Measurements from ENCODE around the gene ADGRL3.
"Not testable (repeated sequence)": the region's sequence is repeated elsewhere in the genome, so short reads cannot be mapped to it uniquely, and the experiment has no call there.

The ADGRL3 gene

GRCh38 chr4:61938250-61938846 is 738.2 kb downstream of the ADGRL3 start:
- H3K4me3 ChIP-seq (ENCODE audit: low read depth, low read length): no peak overlapping the region
- H3K4me1 ChIP-seq (ENCODE audit: control insufficient read depth, insufficient read depth, low read length): no peaks in the 10 kb centered on the region

GRCh38 chr4:61950625-61951024 is 750.5 kb downstream of the ADGRL3 start:
- H3K4me3 ChIP-seq (ENCODE audit: low read depth, low read length): no peak overlapping the region
- no peak overlapping the region for H3K9ac ChIP-seq (ENCODE audit: low read depth, low read length)
- no peaks in the 10 kb centered on the region for H3K9me3 ChIP-seq (ENCODE audit: control insufficient read depth, insufficient read depth, low read length)
- no peaks in the 10 kb centered on the region for H3K36me3 ChIP-seq (ENCODE audit: control insufficient read depth, insufficient read depth, low read length)
- H3K27me3 ChIP-seq (ENCODE audit: control insufficient read depth, insufficient read depth, low read length): no peaks in the 10 kb centered on the region
- no peaks in the 10 kb centered on the region for H3K4me1 ChIP-seq (ENCODE audit: control insufficient read depth, insufficient read depth, low read length)

More at GRCh38 chr4:61938250-61938846, 738.2 kb downstream of the ADGRL3 start:
- no peaks in the 10 kb centered on the region for H3K36me3 ChIP-seq (ENCODE audit: control insufficient read depth, insufficient read depth, low read length)
- H3K9me3 ChIP-seq (ENCODE audit: control insufficient read depth, insufficient read depth, low read length): no peaks in the 10 kb centered on the region
- H3K9ac ChIP-seq (ENCODE audit: low read depth, low read length): no peak overlapping the region
- no peaks in the 10 kb centered on the region for H3K27me3 ChIP-seq (ENCODE audit: control insufficient read depth, insufficient read depth, low read length)

- Histone ChIP-seq H3K9me3 (ENCODE audit: control insufficient read depth, insufficient read depth, low read length) (no peaks in the 10 kb centered on the region), H3K4me1 (ENCODE audit: control insufficient read depth, insufficient read depth, low read length) (no peaks in the 10 kb centered on the region), H3K9ac (ENCODE audit: low read depth, low read length) (no peak overlapping the region), H3K4me3 (ENCODE audit: low read depth, low read length) (no peak overlapping the region), H3K36me3 (ENCODE audit: control insufficient read depth, insufficient read depth, low read length) (no peaks in the 10 kb centered on the region), H3K27me3 (ENCODE audit: control insufficient read depth, insufficient read depth, low read length) (no peaks in the 10 kb centered on the region)
Measured at GRCh38 chr4:61953386-61953785, 753.3 kb downstream of the ADGRL3 start.

- no peaks in the 10 kb centered on the region for H3K36me3 ChIP-seq (ENCODE audit: control insufficient read depth, insufficient read depth, low read length)
- no peaks in the 10 kb centered on the region for H3K27me3 ChIP-seq (ENCODE audit: control insufficient read depth, insufficient read depth, low read length)
- peaks cover 4% of the 10 kb centered on the region for H3K4me1 ChIP-seq (ENCODE audit: control insufficient read depth, insufficient read depth, low read length)
- no peak overlapping the region for H3K9ac ChIP-seq (ENCODE audit: low read depth, low read length)
- H3K9me3 ChIP-seq (ENCODE audit: control insufficient read depth, insufficient read depth, low read length): no peaks in the 10 kb centered on the region
- H3K4me3 ChIP-seq (ENCODE audit: low read depth, low read length): no peak overlapping the region
Measured at GRCh38 chr4:61958591-61958990, 758.5 kb downstream of the ADGRL3 start.

- Histone ChIP-seq H3K36me3 (ENCODE audit: control insufficient read depth, insufficient read depth, low read length) (no peaks in the 10 kb centered on the region), H3K9ac (ENCODE audit: low read depth, low read length) (no peak overlapping the region), H3K9me3 (ENCODE audit: control insufficient read depth, insufficient read depth, low read length) (no peaks in the 10 kb centered on the region), H3K4me1 (ENCODE audit: control insufficient read depth, insufficient read depth, low read length) (peaks cover 4% of the 10 kb centered on the region), H3K27me3 (ENCODE audit: control insufficient read depth, insufficient read depth, low read length) (no peaks in the 10 kb centered on the region), H3K4me3 (ENCODE audit: low read depth, low read length) (no peak overlapping the region)
Measured at GRCh38 chr4:61959087-61959486, 759.0 kb downstream of the ADGRL3 start.

GRCh38 chr4:61984260-61984909 is 784.3 kb downstream of the ADGRL3 start:
- Histone ChIP-seq H3K9ac (ENCODE audit: low read depth, low read length) (no peak overlapping the region), H3K36me3 (ENCODE audit: control insufficient read depth, insufficient read depth, low read length) (no peaks in the 10 kb centered on the region), H3K4me3 (ENCODE audit: low read depth, low read length) (no peak overlapping the region), H3K4me1 (ENCODE audit: control insufficient read depth, insufficient read depth, low read length) (peaks cover 6% of the 10 kb centered on the region), H3K9me3 (ENCODE audit: control insufficient read depth, insufficient read depth, low read length) (no peaks in the 10 kb centered on the region), H3K27me3 (ENCODE audit: control insufficient read depth, insufficient read depth, low read length) (no peaks in the 10 kb centered on the region)

- Histone ChIP-seq H3K4me1 (ENCODE audit: control insufficient read depth, insufficient read depth, low read length) (peaks cover 6% of the 10 kb centered on the region), H3K27me3 (ENCODE audit: control insufficient read depth, insufficient read depth, low read length) (no peaks in the 10 kb centered on the region), H3K9me3 (ENCODE audit: control insufficient read depth, insufficient read depth, low read length) (no peaks in the 10 kb centered on the region), H3K4me3 (ENCODE audit: low read depth, low read length) (no peak overlapping the region), H3K9ac (ENCODE audit: low read depth, low read length) (no peak overlapping the region), H3K36me3 (ENCODE audit: control insufficient read depth, insufficient read depth, low read length) (no peaks in the 10 kb centered on the region)
Measured at GRCh38 chr4:61985426-61985825, 785.3 kb downstream of the ADGRL3 start.

- not testable (repeated sequence) for H3K4me1 ChIP-seq (ENCODE audit: control insufficient read depth, insufficient read depth, low read length); H3K27me3 ChIP-seq (ENCODE audit: control insufficient read depth, insufficient read depth, low read length); H3K36me3 ChIP-seq (ENCODE audit: control insufficient read depth, insufficient read depth, low read length); H3K9me3 ChIP-seq (ENCODE audit: control insufficient read depth, insufficient read depth, low read length); H3K4me3 ChIP-seq (ENCODE audit: low read depth, low read length); H3K9ac ChIP-seq (ENCODE audit: low read depth, low read length)
Measured at GRCh38 chr4:61986929-61987328, 786.8 kb downstream of the ADGRL3 start.

- no peak overlapping the region for H3K4me3 ChIP-seq (ENCODE audit: low read depth, low read length)
- no peaks in the 10 kb centered on the region for H3K4me1 ChIP-seq (ENCODE audit: control insufficient read depth, insufficient read depth, low read length)
- H3K9ac ChIP-seq (ENCODE audit: low read depth, low read length): no peak overlapping the region
- no peaks in the 10 kb centered on the region for H3K9me3 ChIP-seq (ENCODE audit: control insufficient read depth, insufficient read depth, low read length)
- H3K36me3 ChIP-seq (ENCODE audit: control insufficient read depth, insufficient read depth, low read length): no peaks in the 10 kb centered on the region
- no peaks in the 10 kb centered on the region for H3K27me3 ChIP-seq (ENCODE audit: control insufficient read depth, insufficient read depth, low read length)
Measured at GRCh38 chr4:61992351-61992750, 792.2 kb downstream of the ADGRL3 start.

GRCh38 chr4:61994036-61994435 is 793.9 kb downstream of the ADGRL3 start:
- no peak overlapping the region for H3K4me3 ChIP-seq (ENCODE audit: low read depth, low read length)
- H3K4me1 ChIP-seq (ENCODE audit: control insufficient read depth, insufficient read depth, low read length): no peaks in the 10 kb centered on the region
- no peak overlapping the region for H3K9ac ChIP-seq (ENCODE audit: low read depth, low read length)
- no peaks in the 10 kb centered on the region for H3K36me3 ChIP-seq (ENCODE audit: control insufficient read depth, insufficient read depth, low read length)
- H3K27me3 ChIP-seq (ENCODE audit: control insufficient read depth, insufficient read depth, low read length): no peaks in the 10 kb centered on the region
- no peaks in the 10 kb centered on the region for H3K9me3 ChIP-seq (ENCODE audit: control insufficient read depth, insufficient read depth, low read length)

- H3K9me3 ChIP-seq (ENCODE audit: control insufficient read depth, insufficient read depth, low read length): no peaks in the 10 kb centered on the region
- H3K36me3 ChIP-seq (ENCODE audit: control insufficient read depth, insufficient read depth, low read length): no peaks in the 10 kb centered on the region
Measured at GRCh38 chr4:61995717-61996340, 795.7 kb downstream of the ADGRL3 start.

GRCh38 chr4:61996943-61997342 is 796.8 kb downstream of the ADGRL3 start:
- Histone ChIP-seq H3K4me3 (ENCODE audit: low read depth, low read length) (no peak overlapping the region), H3K36me3 (ENCODE audit: control insufficient read depth, insufficient read depth, low read length) (no peaks in the 10 kb centered on the region), H3K4me1 (ENCODE audit: control insufficient read depth, insufficient read depth, low read length) (no peaks in the 10 kb centered on the region), H3K27me3 (ENCODE audit: control insufficient read depth, insufficient read depth, low read length) (no peaks in the 10 kb centered on the region), H3K9ac (ENCODE audit: low read depth, low read length) (no peak overlapping the region), H3K9me3 (ENCODE audit: control insufficient read depth, insufficient read depth, low read length) (no peaks in the 10 kb centered on the region)

More at GRCh38 chr4:61995717-61996340, 795.7 kb downstream of the ADGRL3 start:
- no peak overlapping the region for H3K4me3 ChIP-seq (ENCODE audit: low read depth, low read length)
- H3K9ac ChIP-seq (ENCODE audit: low read depth, low read length): no peak overlapping the region
- no peaks in the 10 kb centered on the region for H3K27me3 ChIP-seq (ENCODE audit: control insufficient read depth, insufficient read depth, low read length)
- no peaks in the 10 kb centered on the region for H3K4me1 ChIP-seq (ENCODE audit: control insufficient read depth, insufficient read depth, low read length)
